ENCODE measurements around the gene BABAM2. TPM values are rescaled to one million over a fixed set of nuclear protein-coding genes. Genes with fewer than 3 reads are reported as not detected.
A peak's percentile ranks its signal among the peaks of the same experiment; 100 is the strongest.

Gene BABAM2
- total and polyA plus RNA-seq, 3 experiments from 2014 or later: 59.4 to 66.7 (median 65.6) TPM

DNA sequence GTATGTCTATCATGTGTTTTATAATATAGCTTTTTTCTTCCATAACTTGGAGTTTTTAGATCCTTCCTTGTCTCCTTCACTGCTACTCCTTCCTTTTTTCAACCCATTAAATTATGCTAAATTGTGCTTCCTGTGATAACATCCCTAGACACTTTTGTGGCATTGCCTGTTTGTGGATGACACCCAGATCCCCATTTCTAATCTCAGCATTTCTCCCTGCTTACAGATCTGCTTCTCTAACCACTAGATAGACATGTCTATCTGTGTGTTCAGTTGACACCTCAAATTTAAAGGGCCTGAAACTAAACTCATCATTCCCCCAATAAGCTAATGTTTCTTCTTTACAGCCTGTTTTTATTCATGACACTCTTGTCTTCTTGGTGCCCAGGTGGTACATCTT, 244.8 kb downstream of the BABAM2 start:
- H3K36me3 ChIP-seq (ENCODE audit: insufficient read depth, low read length): no peaks in the 10 kb centered on the region
- H3K27me3 ChIP-seq (ENCODE audit: insufficient read depth, low read length, poor library complexity, severe bottlenecking): no peaks in the 10 kb centered on the region
- H3K27ac Mint-ChIP-seq: peak overlapping the region; percentile 1 to 85 (median 64)
- H3K4me3 ChIP-seq (ENCODE audit: low read length): no peak overlapping the region
- H3K4me1 ChIP-seq (ENCODE audit: insufficient read depth, low read length): peaks cover 19% of the 10 kb centered on the region
- CTCF ChIA-PET: no interaction called here
- H3K36me3 Mint-ChIP-seq: peaks cover 10 to 25% (median 11%) of the 10 kb centered on the region in 3 donors
- no peak for DNase-seq
- no peaks in the 10 kb centered on the region for H3K9me3 ChIP-seq (ENCODE audit: low read length)
- no peaks in the 10 kb centered on the region for H3K9me3 Mint-ChIP-seq
- no peaks in the 10 kb centered on the region for H3K27me3 Mint-ChIP-seq
- H3K27ac ChIP-seq (ENCODE audit: low read depth, low read length): no peak overlapping the region
- POLR2A ChIA-PET: interaction anchor here (0.8 kb wide), 1 partner anchor 258 kb away, joined by 3 read pairs; no protein-coding TSS in a partner anchor
- peaks cover 24 to 29% (median 29%) of the 10 kb centered on the region in 3 donors for H3K4me1 Mint-ChIP-seq
- H3K4me3 Mint-ChIP-seq: peak overlapping the region in 2 of 7 donors; percentile 1 to 9

DNA sequence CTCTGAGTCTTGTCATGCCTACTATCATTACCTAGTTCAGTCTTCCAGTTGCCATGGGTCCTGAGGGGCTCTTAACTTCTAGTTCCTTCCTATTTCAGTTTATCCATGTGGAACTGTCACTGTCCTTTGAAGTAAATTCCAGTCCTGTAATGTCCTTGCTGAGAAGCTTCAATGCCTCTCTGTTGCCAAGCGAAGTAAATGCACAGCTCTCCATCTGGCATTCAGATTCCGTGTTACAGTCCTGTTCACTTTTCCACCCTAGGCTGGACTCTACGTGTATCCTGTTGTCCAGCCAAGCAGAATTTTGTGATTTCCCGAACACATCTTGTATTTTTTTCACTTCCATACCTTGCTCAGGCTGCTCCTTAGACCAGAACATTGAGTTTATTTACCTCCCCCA, 245.3 kb downstream of the BABAM2 start:
- H3K27ac Mint-ChIP-seq: peak overlapping the region; percentile 1 to 85 (median 64)
- DNase-seq: no peak
- Histone ChIP-seq H3K27ac (ENCODE audit: low read depth, low read length) (no peak overlapping the region), H3K27me3 (ENCODE audit: insufficient read depth, low read length, poor library complexity, severe bottlenecking) (no peaks in the 10 kb centered on the region), H3K36me3 (ENCODE audit: insufficient read depth, low read length) (no peaks in the 10 kb centered on the region), H3K4me3 (ENCODE audit: low read length) (no peak overlapping the region), H3K4me1 (ENCODE audit: insufficient read depth, low read length) (peaks cover 19% of the 10 kb centered on the region), H3K9me3 (ENCODE audit: low read length) (no peaks in the 10 kb centered on the region)
- H3K4me3 Mint-ChIP-seq: peak overlapping the region in 1 of 7 donors; percentile 38
- H3K36me3 Mint-ChIP-seq: peaks cover 10 to 25% (median 11%) of the 10 kb centered on the region in 3 donors
- no peaks in the 10 kb centered on the region for H3K9me3 Mint-ChIP-seq
- ChIA-PET POLR2A (no interaction called here), CTCF (no interaction called here)
- no peaks in the 10 kb centered on the region for H3K27me3 Mint-ChIP-seq
- peaks cover 24 to 29% (median 29%) of the 10 kb centered on the region in 3 donors for H3K4me1 Mint-ChIP-seq

DNA sequence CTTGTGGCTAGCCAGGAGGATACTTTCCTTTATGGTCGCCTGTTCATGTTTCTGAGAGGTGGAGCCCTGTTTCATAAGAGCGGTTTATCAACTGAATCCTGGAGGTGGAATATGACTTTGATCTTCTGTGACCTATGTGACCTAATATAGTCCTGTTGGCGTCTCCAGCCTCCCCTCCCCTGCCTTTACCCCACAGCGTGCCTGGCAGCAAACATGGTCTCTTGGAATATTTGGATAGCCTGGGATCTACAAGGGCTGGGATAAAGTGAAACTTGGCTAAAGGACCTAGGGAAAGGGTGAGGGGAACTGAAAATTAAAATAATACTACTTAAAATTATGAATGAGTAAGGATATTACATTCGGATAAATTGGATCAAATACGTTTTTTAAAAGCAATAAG, 246.0 kb downstream of the BABAM2 start:
- peak overlapping the region in 4 of 8 donors; percentile 38 to 83 (median 60) for H3K27ac Mint-ChIP-seq
- peaks cover 10 to 22% (median 10%) of the 10 kb centered on the region in 3 donors for H3K36me3 Mint-ChIP-seq
- no peak for DNase-seq
- Histone ChIP-seq H3K36me3 (ENCODE audit: insufficient read depth, low read length) (no peaks in the 10 kb centered on the region), H3K27me3 (ENCODE audit: insufficient read depth, low read length, poor library complexity, severe bottlenecking) (no peaks in the 10 kb centered on the region), H3K9me3 (ENCODE audit: low read length) (no peaks in the 10 kb centered on the region), H3K4me1 (ENCODE audit: insufficient read depth, low read length) (peaks cover 19% of the 10 kb centered on the region), H3K4me3 (ENCODE audit: low read length) (no peak overlapping the region), H3K27ac (ENCODE audit: low read depth, low read length) (no peak overlapping the region)
- ChIA-PET CTCF (no interaction called here), POLR2A (no interaction called here)
- H3K4me3 Mint-ChIP-seq: peak overlapping the region in 1 of 7 donors; percentile 38
- peaks cover 24 to 29% (median 29%) of the 10 kb centered on the region in 3 donors for H3K4me1 Mint-ChIP-seq
- H3K9me3 Mint-ChIP-seq: no peaks in the 10 kb centered on the region
- no peaks in the 10 kb centered on the region for H3K27me3 Mint-ChIP-seq

DNA sequence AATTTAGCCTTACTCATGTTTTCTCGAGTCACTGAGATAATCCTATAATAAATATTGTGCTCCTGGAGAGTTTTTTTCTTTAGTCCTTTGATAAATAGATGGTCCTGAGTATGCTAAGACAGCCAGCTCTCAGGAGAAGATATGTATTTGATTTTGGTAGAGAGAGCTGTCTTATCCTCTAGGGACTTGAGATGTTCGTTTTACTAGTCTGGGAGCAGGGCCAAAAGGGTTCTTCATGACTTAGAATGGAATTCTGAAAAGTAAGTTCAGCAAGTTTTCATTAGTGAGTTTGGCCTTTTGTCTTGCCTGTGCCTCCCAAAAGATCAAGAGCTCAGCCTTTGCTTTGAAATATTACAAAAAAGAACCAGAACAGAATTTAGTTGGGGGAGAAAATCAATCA, 246.7 kb downstream of the BABAM2 start:
- Histone ChIP-seq H3K36me3 (ENCODE audit: insufficient read depth, low read length) (no peaks in the 10 kb centered on the region), H3K27me3 (ENCODE audit: insufficient read depth, low read length, poor library complexity, severe bottlenecking) (no peaks in the 10 kb centered on the region), H3K9me3 (ENCODE audit: low read length) (no peaks in the 10 kb centered on the region), H3K4me3 (ENCODE audit: low read length) (no peak overlapping the region), H3K27ac (ENCODE audit: low read depth, low read length) (no peak overlapping the region), H3K4me1 (ENCODE audit: insufficient read depth, low read length) (peaks cover 19% of the 10 kb centered on the region)
- Mint-ChIP-seq H3K9me3 (no peaks in the 10 kb centered on the region), H3K27ac (no peak overlapping the region), H3K36me3 (peaks cover 9 to 19% (median 9%) of the 10 kb centered on the region in 3 donors), H3K4me1 (peaks cover 24 to 29% (median 29%) of the 10 kb centered on the region in 3 donors), H3K27me3 (no peaks in the 10 kb centered on the region), H3K4me3 (no peak overlapping the region)
- ChIA-PET POLR2A (no interaction called here), CTCF (no interaction called here)
- no peak for DNase-seq

DNA sequence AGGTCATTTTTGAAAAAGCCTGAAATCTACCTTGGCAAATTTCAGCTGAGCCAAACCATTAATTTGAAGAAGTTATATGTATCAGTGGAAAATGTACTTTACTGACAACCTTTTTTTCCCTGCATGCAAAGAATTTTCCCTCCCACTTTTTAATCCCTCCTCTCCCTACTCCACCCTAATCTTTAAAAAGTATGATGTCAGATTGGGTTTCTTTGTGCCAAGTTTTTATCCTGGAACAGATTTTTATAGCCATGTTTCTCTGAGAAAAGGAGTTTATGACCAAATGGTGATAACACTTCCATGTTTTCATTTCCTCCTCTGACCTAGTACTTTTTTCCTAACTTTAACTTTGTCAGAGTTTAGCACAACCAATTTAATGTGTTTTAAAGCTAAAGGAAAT, 251.9 kb downstream of the BABAM2 start:
- no peak overlapping the region for H3K27ac ChIP-seq (ENCODE audit: low read depth, low read length)
- no peak for DNase-seq
- no peaks in the 10 kb centered on the region for H3K27me3 Mint-ChIP-seq
- POLR2A ChIA-PET: no interaction called here
- no peak overlapping the region for H3K4me3 ChIP-seq (ENCODE audit: low read length)
- CTCF ChIA-PET: interaction anchor here (1.3 kb wide), 1 partner anchor 9 kb away, joined by 3 read pairs; no protein-coding TSS in a partner anchor
- H3K36me3 ChIP-seq (ENCODE audit: insufficient read depth, low read length): no peaks in the 10 kb centered on the region
- no peaks in the 10 kb centered on the region for H3K4me1 ChIP-seq (ENCODE audit: insufficient read depth, low read length)
- H3K9me3 Mint-ChIP-seq: no peaks in the 10 kb centered on the region
- no peak overlapping the region for H3K27ac Mint-ChIP-seq
- no peaks in the 10 kb centered on the region for H3K9me3 ChIP-seq (ENCODE audit: low read length)
- H3K27me3 ChIP-seq (ENCODE audit: insufficient read depth, low read length, poor library complexity, severe bottlenecking): no peaks in the 10 kb centered on the region
- H3K36me3 Mint-ChIP-seq: peaks cover 8 to 18% (median 12%) of the 10 kb centered on the region in 3 donors
- peaks cover 0 to 5% (median 0%) of the 10 kb centered on the region in 3 donors for H3K4me1 Mint-ChIP-seq
- H3K4me3 Mint-ChIP-seq: no peak overlapping the region

DNA sequence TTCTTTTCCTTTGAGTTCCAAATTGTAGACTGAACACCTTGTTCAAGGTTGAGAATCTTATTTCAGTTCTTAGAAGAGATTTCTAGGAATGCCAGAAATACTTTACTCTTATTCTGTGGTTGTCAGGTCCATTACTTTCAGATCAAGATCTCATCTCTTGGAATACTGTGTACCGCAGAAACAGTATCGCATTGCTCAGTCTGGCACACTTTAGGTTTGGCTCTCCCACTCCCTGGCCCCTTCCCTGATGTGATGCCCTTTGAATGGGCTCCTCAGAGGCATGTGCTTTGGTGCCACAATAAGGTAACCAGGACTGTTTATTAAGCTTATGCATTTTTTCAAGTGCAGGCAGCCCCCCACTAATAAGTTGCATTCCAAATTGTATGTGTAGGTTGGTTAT, 257.5 kb downstream of the BABAM2 start:
- H3K27me3 ChIP-seq (ENCODE audit: insufficient read depth, low read length, poor library complexity, severe bottlenecking): no peaks in the 10 kb centered on the region
- Mint-ChIP-seq H3K27me3 (no peaks in the 10 kb centered on the region), H3K9me3 (no peaks in the 10 kb centered on the region), H3K4me1 (no peaks in the 10 kb centered on the region), H3K36me3 (peaks cover 14 to 27% (median 26%) of the 10 kb centered on the region in 3 donors), H3K4me3 (no peak overlapping the region), H3K27ac (no peak overlapping the region)
- H3K9me3 ChIP-seq (ENCODE audit: low read length): no peaks in the 10 kb centered on the region
- H3K4me1 ChIP-seq (ENCODE audit: insufficient read depth, low read length): no peaks in the 10 kb centered on the region
- H3K4me3 ChIP-seq (ENCODE audit: low read length): no peak overlapping the region
- ChIA-PET CTCF (no interaction called here), POLR2A (no interaction called here)
- no peaks in the 10 kb centered on the region for H3K36me3 ChIP-seq (ENCODE audit: insufficient read depth, low read length)
- no peak for DNase-seq
- no peak overlapping the region for H3K27ac ChIP-seq (ENCODE audit: low read depth, low read length)

DNA sequence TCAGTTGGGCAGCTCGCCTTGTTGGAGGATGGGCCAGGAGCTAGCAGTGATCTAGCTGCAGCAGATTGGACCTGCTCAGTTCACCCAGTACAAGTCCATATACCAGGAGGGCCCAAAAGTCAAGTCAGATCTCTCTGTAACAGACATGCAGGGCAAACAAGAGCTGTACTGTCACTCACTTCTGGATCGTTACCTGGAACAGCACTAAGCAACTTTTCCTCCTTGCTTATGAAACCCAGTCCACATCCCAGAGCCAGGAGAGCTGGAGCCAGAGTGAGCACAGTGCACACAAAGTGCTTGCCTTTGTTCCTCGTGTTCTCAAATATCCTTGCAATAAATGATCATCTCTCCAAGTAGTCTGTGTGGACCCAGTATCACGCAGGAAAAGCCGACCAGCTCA, 258.0 kb downstream of the BABAM2 start:
- no peaks in the 10 kb centered on the region for H3K27me3 Mint-ChIP-seq
- no peaks in the 10 kb centered on the region for H3K9me3 Mint-ChIP-seq
- Histone ChIP-seq H3K9me3 (ENCODE audit: low read length) (no peaks in the 10 kb centered on the region), H3K4me3 (ENCODE audit: low read length) (no peak overlapping the region), H3K36me3 (ENCODE audit: insufficient read depth, low read length) (no peaks in the 10 kb centered on the region), H3K27me3 (ENCODE audit: insufficient read depth, low read length, poor library complexity, severe bottlenecking) (no peaks in the 10 kb centered on the region), H3K27ac (ENCODE audit: low read depth, low read length) (no peak overlapping the region), H3K4me1 (ENCODE audit: insufficient read depth, low read length) (no peaks in the 10 kb centered on the region)
- H3K27ac Mint-ChIP-seq: no peak overlapping the region
- DNase-seq: no peak
- peaks cover 15 to 32% (median 32%) of the 10 kb centered on the region in 3 donors for H3K36me3 Mint-ChIP-seq
- H3K4me3 Mint-ChIP-seq: no peak overlapping the region
- POLR2A ChIA-PET: no interaction called here
- CTCF ChIA-PET: no interaction called here
- no peaks in the 10 kb centered on the region for H3K4me1 Mint-ChIP-seq

DNA sequence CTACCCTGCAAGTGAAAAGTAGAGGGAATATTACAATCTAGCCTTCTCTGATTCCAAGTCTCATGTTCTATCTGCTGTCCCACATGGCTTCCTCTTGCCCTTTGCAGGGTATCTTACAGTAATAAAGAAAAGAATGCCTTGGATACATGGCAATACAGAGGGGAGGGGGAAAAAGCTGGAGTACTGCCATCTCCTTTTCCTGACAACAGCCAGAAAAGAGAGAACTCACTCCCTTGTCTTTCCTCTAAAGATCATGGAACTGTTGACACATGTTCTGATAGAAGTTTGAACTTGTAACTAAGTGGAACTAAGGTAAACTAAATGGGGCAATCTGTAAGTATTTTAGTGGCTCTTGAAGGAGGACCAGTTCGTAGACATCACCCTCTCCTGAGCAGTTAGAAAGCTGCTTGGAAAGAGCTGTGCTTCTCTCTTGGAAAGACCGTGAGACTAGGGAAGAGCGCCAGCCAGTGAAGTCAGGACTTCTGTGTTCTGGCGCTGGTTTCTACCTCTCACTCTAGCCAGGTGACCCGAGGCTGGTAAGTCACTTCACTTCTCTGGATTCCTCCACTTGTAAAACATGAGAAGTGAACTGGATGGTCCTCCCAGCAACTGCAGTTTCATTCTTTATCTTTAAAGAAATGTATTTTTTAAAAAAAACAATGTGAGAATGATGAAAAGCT, 259.8 kb downstream of the BABAM2 start:
- H3K9me3 Mint-ChIP-seq: peaks cover 4 to 14% (median 9%) of the 10 kb centered on the region in 5 donors
- H3K27ac ChIP-seq (ENCODE audit: low read depth, low read length): no peak overlapping the region
- no peaks in the 10 kb centered on the region for H3K9me3 ChIP-seq (ENCODE audit: low read length)
- no peak overlapping the region for H3K4me3 Mint-ChIP-seq
- no peaks in the 10 kb centered on the region for H3K4me1 Mint-ChIP-seq
- H3K27me3 Mint-ChIP-seq: no peaks in the 10 kb centered on the region
- peaks cover 19 to 49% (median 43%) of the 10 kb centered on the region in 3 donors for H3K36me3 Mint-ChIP-seq
- DNase-seq: no peak
- H3K27me3 ChIP-seq (ENCODE audit: insufficient read depth, low read length, poor library complexity, severe bottlenecking): no peaks in the 10 kb centered on the region
- H3K4me1 ChIP-seq (ENCODE audit: insufficient read depth, low read length): no peaks in the 10 kb centered on the region
- H3K4me3 ChIP-seq (ENCODE audit: low read length): no peak overlapping the region
- POLR2A ChIA-PET: no interaction called here
- no peaks in the 10 kb centered on the region for H3K36me3 ChIP-seq (ENCODE audit: insufficient read depth, low read length)
- peak overlapping the region in 1 of 8 donors; percentile 61 for H3K27ac Mint-ChIP-seq
- CTCF ChIA-PET: interaction anchor here (1.1 kb wide), 1 partner anchor 11 kb away, joined by 3 read pairs; no protein-coding TSS in a partner anchor

All from CD8-positive, alpha-beta memory T cell (primary cell).